Measurements from ENCODE around the gene PROM2.

DNA sequence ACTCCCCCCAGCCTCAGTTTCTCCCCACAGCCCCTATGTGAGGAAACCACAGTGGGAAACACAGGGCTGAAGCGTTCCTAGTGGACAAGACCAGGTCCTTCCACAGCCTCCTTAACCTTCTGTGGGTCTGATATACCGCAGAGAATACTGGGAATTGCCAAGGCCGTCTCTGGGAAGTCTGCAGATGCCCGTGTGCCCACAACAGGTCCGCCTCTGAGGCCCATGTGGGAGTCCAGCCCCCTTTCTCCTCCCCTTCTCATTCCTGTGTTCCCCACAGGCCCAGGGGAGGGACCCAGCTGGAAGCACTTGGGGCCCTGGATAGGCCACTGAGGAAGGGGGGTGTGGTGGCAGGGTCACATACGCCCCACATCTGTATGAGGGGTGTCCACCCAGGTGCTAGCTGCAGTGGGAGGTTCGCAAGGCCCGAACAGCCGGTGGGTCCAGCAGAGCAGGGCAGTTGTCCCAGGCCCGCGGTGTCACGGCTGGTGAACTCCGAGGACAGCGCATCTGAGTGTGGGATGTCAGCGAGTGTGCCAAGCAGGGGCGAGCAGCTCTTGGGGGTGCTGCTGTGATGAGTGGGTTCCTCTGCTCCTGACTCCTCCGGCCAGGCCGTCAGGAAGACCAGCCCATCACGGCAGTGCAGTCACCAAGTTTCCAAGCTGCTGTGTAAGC lies 20.5 kb downstream of the PROM2 start:
- TF ChIP-seq CREB1 (IDR thresholded peaks at IDR 0.05; ENCODE audit: low read depth), result no peak
- no peak for TF ChIP-seq EP300 (IDR thresholded peaks at IDR 0.05; ENCODE audit: borderline replicate concordance)
- TF ChIP-seq, protein P1, sequence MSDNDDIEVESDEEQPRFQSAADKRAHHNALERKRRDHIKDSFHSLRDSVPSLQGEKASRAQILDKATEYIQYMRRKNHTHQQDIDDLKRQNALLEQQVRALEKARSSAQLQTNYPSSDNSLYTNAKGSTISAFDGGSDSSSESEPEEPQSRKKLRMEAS (IDR thresholded peaks at IDR 0.05), result no peak
